GM19452 (cell line): ENCODE data around the gene KLHL35.

ENCODE experiments used
- ATAC-seq: cut with Tn5 transposase; IDR thresholded peaks from one replicate; pipeline ENCODE4 v1.9.1; 2021; ENCODE audit not compliant: unreplicated experiment

The KLHL35 gene

GRCh38 chr11:75469785-75470405 lies 36.9 kb upstream of the KLHL35 start:
- ATAC-seq = no peak

GRCh38 chr11:75468534-75469340 lies 35.7 kb upstream of the KLHL35 start:
- no peak for ATAC-seq

- no peak for ATAC-seq
Measured at GRCh38 chr11:75467881-75468280, 34.9 kb upstream of the KLHL35 start.

GRCh38 chr11:75467311-75467710 lies 34.3 kb upstream of the KLHL35 start:
- ATAC-seq = no peak

- ATAC-seq = no peak
Measured at GRCh38 chr11:75465701-75466531, 32.9 kb upstream of the KLHL35 start.

- no peak for ATAC-seq
Measured at GRCh38 chr11:75463106-75463774, 30.2 kb upstream of the KLHL35 start.

- ATAC-seq = no peak
Measured at GRCh38 chr11:75462117-75462653, 29.2 kb upstream of the KLHL35 start.

- ATAC-seq = no peak
Measured at GRCh38 chr11:75461151-75461550, 28.1 kb upstream of the KLHL35 start.

- ATAC-seq = no peak
Measured at GRCh38 chr11:75456596-75457183, 23.7 kb upstream of the KLHL35 start.

GRCh38 chr11:75454987-75455386 lies 22.0 kb upstream of the KLHL35 start:
- ATAC-seq = no peak

GRCh38 chr11:75453916-75454655 lies 21.1 kb upstream of the KLHL35 start:
- ATAC-seq = no peak

GRCh38 chr11:75450826-75451821 lies 18.1 kb upstream of the KLHL35 start:
- no peak for ATAC-seq

- ATAC-seq = no peak
Measured at GRCh38 chr11:75450236-75450635, 17.2 kb upstream of the KLHL35 start.

- ATAC-seq = no peak
Measured at GRCh38 chr11:75449776-75450175, 16.8 kb upstream of the KLHL35 start.

- no peak for ATAC-seq
Measured at GRCh38 chr11:75449271-75449670, 16.3 kb upstream of the KLHL35 start.

GRCh38 chr11:75447415-75447814 lies 14.4 kb upstream of the KLHL35 start:
- ATAC-seq = no peak

GRCh38 chr11:75445315-75445953 lies 12.4 kb upstream of the KLHL35 start:
- peak; percentile 48 for ATAC-seq

GRCh38 chr11:75443043-75443442 lies 10.0 kb upstream of the KLHL35 start:
- no peak for ATAC-seq
